Kasumi-1 (cell line): ENCODE results near the gene CDC40.
"Not testable (repeated sequence)": the region's sequence is repeated elsewhere in the genome, so short reads cannot be mapped to it uniquely, and the experiment has no call there.

Experiments used
- DNase-seq, 2 experiments: peaks; one replicate each; lab custom pipeline; 2025; lab: John Stamatoyannopoulos, UW

CDC40 gene

DNA sequence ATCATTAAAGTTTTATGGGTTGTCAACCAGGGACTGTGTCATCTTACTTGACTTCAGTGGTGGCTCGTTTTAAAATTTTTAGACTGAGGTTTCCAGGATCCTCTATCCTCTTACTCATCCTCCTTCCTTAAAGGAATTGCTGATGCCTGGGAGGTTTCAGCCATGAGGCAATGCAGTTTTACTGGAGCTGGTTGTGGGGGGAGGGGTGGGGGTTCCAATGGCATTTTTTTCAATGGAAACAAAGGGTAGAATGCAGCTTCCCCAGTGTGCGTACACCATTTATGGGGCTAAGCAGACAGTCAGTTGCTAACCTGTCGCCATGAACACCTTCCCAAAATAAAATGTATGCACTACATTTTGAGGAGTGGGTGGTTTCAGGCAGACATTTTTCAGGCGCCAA is 89.9 kb downstream of the CDC40 start:
- DNase-seq, result no peak

DNA sequence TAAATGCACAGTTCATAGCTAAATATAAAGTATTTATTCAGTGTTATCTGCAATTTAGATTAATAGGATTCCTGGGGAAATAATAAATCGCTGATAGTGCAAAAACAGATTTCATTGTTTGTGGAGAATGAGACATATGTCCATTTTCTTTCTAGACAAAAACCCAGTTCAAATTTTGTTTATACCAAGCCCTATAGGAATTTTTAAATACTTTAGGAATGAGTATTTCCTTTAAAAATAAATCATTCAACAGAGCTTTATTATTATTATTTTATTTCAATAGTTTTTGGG is 91.5 kb downstream of the CDC40 start:
- DNase-seq, result no peak

DNA sequence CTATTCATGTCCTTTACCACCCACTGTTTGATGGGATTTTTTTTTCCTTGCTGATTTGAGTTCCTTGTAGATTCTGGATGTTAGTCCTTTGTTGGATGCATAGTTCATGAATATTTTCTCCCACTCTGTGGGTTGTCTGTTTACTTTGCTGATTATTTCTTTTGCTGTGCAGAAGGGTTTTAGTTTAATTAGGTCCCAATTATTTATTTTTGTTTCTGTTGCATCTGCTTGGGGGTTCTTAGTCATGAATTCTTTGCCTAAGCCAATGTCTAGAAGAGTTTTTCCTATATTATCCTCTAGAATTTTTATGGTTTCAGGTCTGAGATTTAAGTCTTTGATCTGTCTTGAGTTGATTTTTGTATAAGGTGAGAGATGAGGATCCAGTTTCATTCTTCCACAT is 92.6 kb downstream of the CDC40 start:
- DNase-seq, result not testable (repeated sequence)

DNA sequence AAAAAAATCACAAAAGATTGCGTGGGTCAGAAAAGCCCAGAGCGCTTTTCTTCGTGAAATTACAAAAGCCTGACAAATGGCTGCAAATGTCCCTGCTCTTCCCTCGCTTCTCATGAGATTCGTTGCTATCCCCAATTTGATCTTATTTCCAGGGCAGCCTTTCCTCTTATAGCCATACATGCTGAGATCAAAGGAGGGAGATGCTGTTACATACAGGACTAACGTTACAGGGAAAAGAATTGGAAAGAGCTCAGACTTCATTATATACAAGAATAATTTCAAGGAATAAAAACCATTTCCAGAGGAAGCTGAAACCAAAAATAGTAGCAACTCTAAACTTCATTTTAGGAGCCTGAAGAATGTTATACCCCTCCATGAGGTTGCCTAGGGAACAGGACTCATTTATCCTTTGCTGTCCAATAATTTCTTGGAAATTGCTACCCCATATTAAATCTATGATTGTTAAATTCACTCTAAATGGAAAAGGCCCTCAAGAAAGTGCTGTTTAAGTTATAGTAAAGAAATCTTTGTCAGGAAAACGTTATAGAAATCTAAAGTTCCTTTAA is 97.0 kb downstream of the CDC40 start:
- no peak for DNase-seq
